GM21423 (cell line): ENCODE measurements around the gene SLC17A8.

Experiments
- ATAC-seq: cut with Tn5 transposase; IDR thresholded peaks from one replicate; pipeline ENCODE4 v1.9.1; 2021; ENCODE audit warnings: mild to moderate bottlenecking, moderate library complexity; ENCODE audit not compliant: unreplicated experiment

Gene SLC17A8

DNA sequence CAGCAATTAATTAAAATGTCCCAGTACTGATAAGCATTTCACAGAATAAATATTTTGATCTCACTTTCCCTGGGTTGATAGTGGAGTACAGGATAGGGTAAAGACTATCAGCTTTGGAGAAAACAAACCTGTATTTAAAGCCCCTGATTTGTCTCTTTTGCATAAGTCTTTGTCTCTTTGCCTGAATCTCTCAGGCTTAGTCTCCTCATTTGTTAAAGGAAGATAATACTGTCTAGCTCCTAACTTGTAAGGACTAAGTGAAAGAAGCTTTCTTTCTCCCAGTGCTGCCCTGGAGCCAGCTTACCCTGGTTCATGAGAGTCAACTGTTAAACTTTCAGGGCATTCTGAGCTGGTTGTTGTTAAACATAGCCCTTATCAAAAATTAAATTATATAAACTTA, 111.3 kb downstream of the SLC17A8 start:
- ATAC-seq: no peak
